Breast epithelium (tissue), 4 donors: ENCODE measurements around the gene MARCHF9. TPM values are rescaled to one million over a fixed set of nuclear protein-coding genes. Genes with fewer than 3 reads are reported as not detected.

Source experiments
- DNase-seq, 2 donors: peaks; one replicate each; pipeline ENCODE4 v3.0.0-alpha.2; 2019; ENCODE audit warnings: low spot score in 2 of 2
- H3K27ac ChIP-seq, 2 donors: fragments of 200-600 bp; sonication (generic) in 1 of 2; one replicate each; pipeline ENCODE4 v1.5.1; 2016 to 2019; ENCODE audit warnings: mild to moderate bottlenecking in 1 of 2
- H3K27me3 ChIP-seq, 2 donors: fragments of 200-600 bp; sonication (generic) in 1 of 2; one replicate each; pipeline versions ENCODE4 v1.5.1 to v1.6.0; 2017 to 2019; ENCODE audit warnings: control low read depth in 1 of 2, mild to moderate bottlenecking in 1 of 2
- H3K36me3 ChIP-seq: fragments of 200-600 bp; one replicate; pipeline ENCODE4 v1.5.1; 2019
- H3K4me1 ChIP-seq, 2 donors: fragments of 200-600 bp; sonication (generic); one replicate each; pipeline ENCODE4 v1.5.1; 2016 to 2019; ENCODE audit warnings: control low read depth in 1 of 2
- H3K4me3 ChIP-seq, 3 donors: fragments of 200-600 bp; sonication (generic); 1 replicate in 2 of 3; 2 replicates in 1 of 3; pipeline ENCODE4 v1.5.1; 2016 to 2019; ENCODE audit warnings: mild to moderate bottlenecking in 3 of 3, moderate library complexity in 2 of 3
- H3K9me3 ChIP-seq, 2 donors: fragments of 200-600 bp; sonication (generic) in 1 of 2; one replicate each; pipeline ENCODE4 v1.5.1; 2016 to 2019; ENCODE audit warnings: control low read depth in 1 of 2
- CTCF ChIP-seq, 3 donors: fragments of 450-650 bp; IDR thresholded peaks; one replicate each; pipeline ENCODE4 v1.5.1; 2016 to 2017; ENCODE audit warnings: antibody characterized with exemption in 3 of 3, mild to moderate bottlenecking in 3 of 3, moderate library complexity in 3 of 3
- POLR2A ChIP-seq: fragments of 450-650 bp; IDR thresholded peaks from one replicate; pipeline ENCODE4 v1.6.1; 2016; ENCODE audit warnings: antibody characterized with exemption, mild to moderate bottlenecking, moderate library complexity
- POLR2AphosphoS5 ChIP-seq, 3 donors: sonication (generic); formaldehyde crosslinking; IDR thresholded peaks; one replicate each; pipeline ENCODE4 v1.6.1; 2017; ENCODE audit warnings: antibody characterized with exemption in 3 of 3
- intact Hi-C: fragments of 100-400 bp; cut with DNase I; formaldehyde crosslinking; loops from one replicate; pipeline ENCODE4 v1.15.1; 2023; ENCODE audit warnings: low total_unique reads
- total RNA-seq, 3 donors: library from RNA; depleted of rRNA; stranded (reverse); fragments of >200 nt; gene quantifications; one replicate each; pipeline ENCODE4 v1.1.0, GENCODE V29; 2016

Gene MARCHF9
- total RNA-seq, 3 donors from 2014 or later, result 6.9 to 9.8 (median 7.5) TPM

GRCh38 chr12:57715786-57716185 lies 39.1 kb upstream of the MARCHF9 start:
- H3K36me3 ChIP-seq, result peaks cover 7% of the 10 kb centered on the region
- no peak for TF ChIP-seq CTCF (IDR thresholded peaks at IDR 0.05)
- no peak for TF ChIP-seq POLR2AphosphoS5 (IDR thresholded peaks at IDR 0.05)
- TF ChIP-seq POLR2A, result no peak
- H3K4me1 ChIP-seq, result no peaks in the 10 kb centered on the region
- H3K9me3 ChIP-seq, result no peaks in the 10 kb centered on the region
- no peaks in the 10 kb centered on the region for H3K27me3 ChIP-seq
- DNase-seq, result peak in 1 of 2 donors; percentile 5
- no peak overlapping the region for H3K27ac ChIP-seq
- intact Hi-C loops, result no loop called here
- H3K4me3 ChIP-seq, result no peak overlapping the region

GRCh38 chr12:57716305-57716704 lies 38.6 kb upstream of the MARCHF9 start:
- Histone ChIP-seq H3K27me3 (no peaks in the 10 kb centered on the region), H3K9me3 (no peaks in the 10 kb centered on the region), H3K4me3 (no peak overlapping the region), H3K36me3 (peaks cover 7% of the 10 kb centered on the region), H3K4me1 (no peaks in the 10 kb centered on the region), H3K27ac (no peak overlapping the region)
- no peak for DNase-seq
- no peak for TF ChIP-seq POLR2A
- TF ChIP-seq CTCF (IDR thresholded peaks at IDR 0.05), result no peak
- no peak for TF ChIP-seq POLR2AphosphoS5 (IDR thresholded peaks at IDR 0.05)
- intact Hi-C loops, result no loop called here

- no peak overlapping the region for H3K4me3 ChIP-seq
- no peak overlapping the region for H3K27ac ChIP-seq
- H3K27me3 ChIP-seq, result no peaks in the 10 kb centered on the region
- TF ChIP-seq POLR2AphosphoS5 (IDR thresholded peaks at IDR 0.05), result no peak
- TF ChIP-seq POLR2A, result no peak
- no peak for TF ChIP-seq CTCF (IDR thresholded peaks at IDR 0.05)
- no peak for DNase-seq
- H3K9me3 ChIP-seq, result no peaks in the 10 kb centered on the region
- H3K36me3 ChIP-seq, result peaks cover 7% of the 10 kb centered on the region
- intact Hi-C loops, result no loop called here
- no peaks in the 10 kb centered on the region for H3K4me1 ChIP-seq
Observed at GRCh38 chr12:57717131-57717530, 37.8 kb upstream of the MARCHF9 start.

- Histone ChIP-seq H3K36me3 (peaks cover 7% of the 10 kb centered on the region), H3K27me3 (no peaks in the 10 kb centered on the region), H3K4me3 (no peak overlapping the region), H3K9me3 (no peaks in the 10 kb centered on the region), H3K4me1 (no peaks in the 10 kb centered on the region), H3K27ac (no peak overlapping the region)
- TF ChIP-seq POLR2AphosphoS5 (IDR thresholded peaks at IDR 0.05), result no peak
- no peak for TF ChIP-seq POLR2A
- no peak for TF ChIP-seq CTCF (IDR thresholded peaks at IDR 0.05)
- no peak for DNase-seq
- intact Hi-C loops, result no loop called here
Observed at GRCh38 chr12:57717846-57718640, 36.9 kb upstream of the MARCHF9 start.

- Histone ChIP-seq H3K4me3 (no peak overlapping the region), H3K27me3 (no peaks in the 10 kb centered on the region), H3K4me1 (no peaks in the 10 kb centered on the region), H3K9me3 (no peaks in the 10 kb centered on the region), H3K27ac (no peak overlapping the region), H3K36me3 (peaks cover 7% of the 10 kb centered on the region)
- TF ChIP-seq POLR2A, result no peak
- TF ChIP-seq POLR2AphosphoS5 (IDR thresholded peaks at IDR 0.05), result no peak
- TF ChIP-seq CTCF (IDR thresholded peaks at IDR 0.05), result no peak
- peak in 1 of 2 donors; percentile 2 for DNase-seq
- intact Hi-C loops, result no loop called here
Observed at GRCh38 chr12:57718641-57719528, 36.0 kb upstream of the MARCHF9 start.
